ENCODE data around the gene PCSK1.

GRCh38 chr5:96377597-96377996 lies 55.5 kb downstream of the PCSK1 start:
- TF ChIP-seq MAX (IDR thresholded peaks at IDR 0.05) (no peak), SP1 (IDR thresholded peaks at IDR 0.05; ENCODE audit: low read depth) (no peak), CTCF (IDR thresholded peaks at IDR 0.05 in 2 of 3, conservative IDR thresholded peaks at IDR 0.05 in 1 of 3; ENCODE audit: borderline replicate concordance in 1 of 3, insufficient read depth in 1 of 3, low read depth in 2 of 3, low read length in 2 of 3) (no peak), YY1 (IDR thresholded peaks at IDR 0.05; ENCODE audit: extremely low read depth, insufficient replicate concordance, low read depth, low read length) (no peak), EGR1 (IDR thresholded peaks at IDR 0.05; ENCODE audit: low read depth) (no peak), REST (IDR thresholded peaks at IDR 0.05; ENCODE audit: low read depth) (no peak)

Measured in HCT116 (cell line).